ENCODE results near the gene CHMP3. TPM values are rescaled to one million over a fixed set of nuclear protein-coding genes. Genes with fewer than 3 reads are reported as not detected.
A peak's percentile ranks its signal among the peaks of the same experiment; 100 is the strongest.
"Not testable (repeated sequence)": the region's sequence is repeated elsewhere in the genome, so short reads cannot be mapped to it uniquely, and the experiment has no call there.

The CHMP3 gene
- total and polyA plus RNA-seq, 2 of the 13 experiments (the other 11 are each of a cell fraction or from before 2014, with no cell fraction given) = 64.1 to 114 TPM

DNA sequence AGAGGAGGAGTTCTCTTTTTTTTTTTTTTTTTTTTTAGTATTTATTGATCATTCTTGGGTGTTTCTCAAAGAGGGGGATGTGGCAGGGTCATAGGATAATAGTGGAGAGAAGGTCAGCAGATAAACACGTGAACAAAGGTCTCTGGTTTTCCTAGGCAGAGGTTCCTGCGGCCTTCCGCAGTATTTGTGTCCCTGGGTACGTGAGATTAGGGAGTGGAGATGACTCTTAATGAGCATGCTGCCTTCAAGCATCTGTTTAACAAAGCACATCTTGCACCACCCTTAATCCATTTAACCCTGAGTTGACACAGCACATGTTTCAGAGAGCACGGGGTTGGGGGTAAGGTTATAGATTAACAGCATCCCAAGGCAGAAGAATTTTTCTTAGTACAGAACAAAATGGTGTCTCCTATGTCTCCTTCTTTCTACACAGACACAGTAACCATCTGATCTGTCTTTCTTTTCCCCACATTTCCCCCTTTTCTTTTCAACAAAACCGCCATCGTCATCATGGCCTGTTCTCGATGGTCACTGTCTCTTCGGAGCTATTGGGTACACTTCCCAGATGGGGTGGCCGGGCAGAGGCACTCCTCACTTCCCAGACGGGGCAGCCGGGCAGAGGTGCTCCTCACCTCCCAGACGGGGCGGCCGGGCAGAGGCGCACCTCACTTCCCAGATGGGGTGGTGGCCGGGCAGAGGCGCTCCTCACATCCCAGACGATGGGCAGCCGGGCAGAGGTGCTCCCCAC lies 14.9 kb downstream of the CHMP3 start (continued):
- TF ChIP-seq, protein P1, sequence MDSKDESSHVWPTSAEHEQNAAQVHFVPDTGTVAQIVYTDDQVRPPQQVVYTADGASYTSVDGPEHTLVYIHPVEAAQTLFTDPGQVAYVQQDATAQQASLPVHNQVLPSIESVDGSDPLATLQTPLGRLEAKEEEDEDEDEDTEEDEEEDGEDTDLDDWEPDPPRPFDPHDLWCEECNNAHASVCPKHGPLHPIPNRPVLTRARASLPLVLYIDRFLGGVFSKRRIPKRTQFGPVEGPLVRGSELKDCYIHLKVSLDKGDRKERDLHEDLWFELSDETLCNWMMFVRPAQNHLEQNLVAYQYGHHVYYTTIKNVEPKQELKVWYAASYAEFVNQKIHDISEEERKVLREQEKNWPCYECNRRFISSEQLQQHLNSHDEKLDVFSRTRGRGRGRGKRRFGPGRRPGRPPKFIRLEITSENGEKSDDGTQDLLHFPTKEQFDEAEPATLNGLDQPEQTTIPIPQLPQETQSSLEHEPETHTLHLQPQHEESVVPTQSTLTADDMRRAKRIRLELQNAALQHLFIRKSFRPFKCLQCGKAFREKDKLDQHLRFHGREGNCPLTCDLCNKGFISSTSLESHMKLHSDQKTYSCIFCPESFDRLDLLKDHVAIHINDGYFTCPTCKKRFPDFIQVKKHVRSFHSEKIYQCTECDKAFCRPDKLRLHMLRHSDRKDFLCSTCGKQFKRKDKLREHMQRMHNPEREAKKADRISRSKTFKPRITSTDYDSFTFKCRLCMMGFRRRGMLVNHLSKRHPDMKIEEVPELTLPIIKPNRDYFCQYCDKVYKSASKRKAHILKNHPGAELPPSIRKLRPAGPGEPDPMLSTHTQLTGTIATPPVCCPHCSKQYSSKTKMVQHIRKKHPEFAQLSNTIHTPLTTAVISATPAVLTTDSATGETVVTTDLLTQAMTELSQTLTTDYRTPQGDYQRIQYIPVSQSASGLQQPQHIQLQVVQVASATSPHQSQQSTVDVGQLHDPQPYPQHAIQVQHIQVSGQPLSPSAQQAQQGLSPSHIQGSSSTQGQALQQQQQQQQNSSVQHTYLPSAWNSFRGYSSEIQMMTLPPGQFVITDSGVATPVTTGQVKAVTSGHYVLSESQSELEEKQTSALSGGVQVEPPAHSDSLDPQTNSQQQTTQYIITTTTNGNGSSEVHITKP (CRISPR knock-in tag; IDR thresholded peaks at IDR 0.05; ENCODE audit: low read depth) = peak; percentile 63; the same call in 1 of the 2 replicates
- TF ChIP-seq CEBPG (CRISPR knock-in tag; IDR thresholded peaks at IDR 0.05) (peak; percentile 24; the same call in 1 of the 2 replicates), POGZ (CRISPR knock-in tag; IDR thresholded peaks at IDR 0.05) (peak; percentile 30; the same call in 1 of the 2 replicates), SALL1 (CRISPR knock-in tag; IDR thresholded peaks at IDR 0.05) (peak; percentile 53; the same call in 1 of the 2 replicates), GFI1 (CRISPR knock-in tag; IDR thresholded peaks at IDR 0.05; ENCODE audit: borderline replicate concordance) (0 out of 2 replicates have a peak, but pooled peaks have one; percentile 41), FOXP1 (CRISPR knock-in tag; IDR thresholded peaks at IDR 0.05) (peak; percentile 62), NCOA2 (CRISPR knock-in tag; IDR thresholded peaks at IDR 0.05) (peak; percentile 56; the same call in 1 of the 2 replicates), ZFY (CRISPR knock-in tag; IDR thresholded peaks at IDR 0.05) (0 out of 2 replicates have a peak, but pooled peaks have one; percentile 28), ZFX (CRISPR knock-in tag; IDR thresholded peaks at IDR 0.05; ENCODE audit: low read depth) (0 out of 2 replicates have a peak, but pooled peaks have one; percentile 24), NR2F2 (IDR thresholded peaks at IDR 0.05; ENCODE audit: borderline replicate concordance, low read depth) (0 out of 2 replicates have a peak, but pooled peaks have one; percentile 25), ZNF264 (CRISPR knock-in tag; IDR thresholded peaks at IDR 0.05) (0 out of 2 replicates have a peak, but pooled peaks have one; percentile 41)
- TF ChIP-seq, protein P2, sequence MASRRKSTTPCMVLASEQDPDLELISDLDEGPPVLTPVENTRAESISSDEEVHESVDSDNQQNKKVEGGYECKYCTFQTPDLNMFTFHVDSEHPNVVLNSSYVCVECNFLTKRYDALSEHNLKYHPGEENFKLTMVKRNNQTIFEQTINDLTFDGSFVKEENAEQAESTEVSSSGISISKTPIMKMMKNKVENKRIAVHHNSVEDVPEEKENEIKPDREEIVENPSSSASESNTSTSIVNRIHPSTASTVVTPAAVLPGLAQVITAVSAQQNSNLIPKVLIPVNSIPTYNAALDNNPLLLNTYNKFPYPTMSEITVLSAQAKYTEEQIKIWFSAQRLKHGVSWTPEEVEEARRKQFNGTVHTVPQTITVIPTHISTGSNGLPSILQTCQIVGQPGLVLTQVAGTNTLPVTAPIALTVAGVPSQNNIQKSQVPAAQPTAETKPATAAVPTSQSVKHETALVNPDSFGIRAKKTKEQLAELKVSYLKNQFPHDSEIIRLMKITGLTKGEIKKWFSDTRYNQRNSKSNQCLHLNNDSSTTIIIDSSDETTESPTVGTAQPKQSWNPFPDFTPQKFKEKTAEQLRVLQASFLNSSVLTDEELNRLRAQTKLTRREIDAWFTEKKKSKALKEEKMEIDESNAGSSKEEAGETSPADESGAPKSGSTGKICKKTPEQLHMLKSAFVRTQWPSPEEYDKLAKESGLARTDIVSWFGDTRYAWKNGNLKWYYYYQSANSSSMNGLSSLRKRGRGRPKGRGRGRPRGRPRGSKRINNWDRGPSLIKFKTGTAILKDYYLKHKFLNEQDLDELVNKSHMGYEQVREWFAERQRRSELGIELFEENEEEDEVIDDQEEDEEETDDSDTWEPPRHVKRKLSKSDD (CRISPR knock-in tag; IDR thresholded peaks at IDR 0.05; ENCODE audit: low read depth) = 0 out of 2 replicates have a peak, but pooled peaks have one; percentile 30
- TF ChIP-seq, protein P3, sequence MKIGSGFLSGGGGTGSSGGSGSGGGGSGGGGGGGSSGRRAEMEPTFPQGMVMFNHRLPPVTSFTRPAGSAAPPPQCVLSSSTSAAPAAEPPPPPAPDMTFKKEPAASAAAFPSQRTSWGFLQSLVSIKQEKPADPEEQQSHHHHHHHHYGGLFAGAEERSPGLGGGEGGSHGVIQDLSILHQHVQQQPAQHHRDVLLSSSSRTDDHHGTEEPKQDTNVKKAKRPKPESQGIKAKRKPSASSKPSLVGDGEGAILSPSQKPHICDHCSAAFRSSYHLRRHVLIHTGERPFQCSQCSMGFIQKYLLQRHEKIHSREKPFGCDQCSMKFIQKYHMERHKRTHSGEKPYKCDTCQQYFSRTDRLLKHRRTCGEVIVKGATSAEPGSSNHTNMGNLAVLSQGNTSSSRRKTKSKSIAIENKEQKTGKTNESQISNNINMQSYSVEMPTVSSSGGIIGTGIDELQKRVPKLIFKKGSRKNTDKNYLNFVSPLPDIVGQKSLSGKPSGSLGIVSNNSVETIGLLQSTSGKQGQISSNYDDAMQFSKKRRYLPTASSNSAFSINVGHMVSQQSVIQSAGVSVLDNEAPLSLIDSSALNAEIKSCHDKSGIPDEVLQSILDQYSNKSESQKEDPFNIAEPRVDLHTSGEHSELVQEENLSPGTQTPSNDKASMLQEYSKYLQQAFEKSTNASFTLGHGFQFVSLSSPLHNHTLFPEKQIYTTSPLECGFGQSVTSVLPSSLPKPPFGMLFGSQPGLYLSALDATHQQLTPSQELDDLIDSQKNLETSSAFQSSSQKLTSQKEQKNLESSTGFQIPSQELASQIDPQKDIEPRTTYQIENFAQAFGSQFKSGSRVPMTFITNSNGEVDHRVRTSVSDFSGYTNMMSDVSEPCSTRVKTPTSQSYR (CRISPR knock-in tag; IDR thresholded peaks at IDR 0.05; ENCODE audit: borderline replicate concordance) = peak; percentile 25; the same call in 1 of the 2 replicates
- TF ChIP-seq, protein P4, sequence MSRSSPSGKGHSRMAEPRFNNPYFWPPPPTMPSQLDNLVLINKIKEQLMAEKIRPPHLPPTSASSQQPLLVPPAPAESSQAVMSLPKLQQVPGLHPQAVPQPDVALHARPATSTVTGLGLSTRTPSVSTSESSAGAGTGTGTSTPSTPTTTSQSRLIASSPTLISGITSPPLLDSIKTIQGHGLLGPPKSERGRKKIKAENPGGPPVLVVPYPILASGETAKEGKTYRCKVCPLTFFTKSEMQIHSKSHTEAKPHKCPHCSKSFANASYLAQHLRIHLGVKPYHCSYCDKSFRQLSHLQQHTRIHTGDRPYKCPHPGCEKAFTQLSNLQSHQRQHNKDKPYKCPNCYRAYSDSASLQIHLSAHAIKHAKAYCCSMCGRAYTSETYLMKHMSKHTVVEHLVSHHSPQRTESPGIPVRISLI (CRISPR knock-in tag; IDR thresholded peaks at IDR 0.05; ENCODE audit: borderline replicate concordance) = peak; percentile 57; the same call in 1 of the 2 replicates
- not testable (repeated sequence) for TF ChIP-seq FOXP1 (IDR thresholded peaks at IDR 0.05)

Data from HepG2 (cell line).